T-helper 17 cell (primary cell): ENCODE results near the gene ZNF778. TPM values are rescaled to one million over a fixed set of nuclear protein-coding genes. Genes with fewer than 3 reads are reported as not detected.
A peak's percentile ranks its signal among the peaks of the same experiment; 100 is the strongest.
"Not testable (repeated sequence)": the region's sequence is repeated elsewhere in the genome, so short reads cannot be mapped to it uniquely, and the experiment has no call there.

Experiments
- ATAC-seq: fragments of 150-1000 bp; cut with Tn5 transposase; 2 replicates; pipeline ENCODE4 v1.10.0; 2021; ENCODE audit warnings: mild to moderate bottlenecking, moderate library complexity
- DNase-seq, 3 donors: peaks; one replicate each; pipeline versions ENCODE4 v3.0.0 to v3.0.0-alpha.2; 2020 to 2021
- H3K9me3 ChIP-seq: one replicate; pipeline ENCODE4 v1.7.0; 2013; ENCODE audit warnings: low read length, mild to moderate bottlenecking; ENCODE audit not compliant: control insufficient read depth, poor library complexity, severe bottlenecking
- H3K27ac Mint-ChIP-seq: one replicate; pipeline ENCODE4 v1.8.0; 2022; ENCODE audit warnings: mild to moderate bottlenecking, moderate library complexity, mixed read lengths
- H3K27me3 Mint-ChIP-seq: one replicate; pipeline ENCODE4 v1.8.0; 2022; ENCODE audit warnings: mixed read lengths
- H3K36me3 Mint-ChIP-seq: one replicate; pipeline ENCODE4 v1.8.0; 2022; ENCODE audit warnings: low read depth, mixed read lengths
- H3K4me1 Mint-ChIP-seq: one replicate; pipeline ENCODE4 v1.8.0; 2022; ENCODE audit warnings: mild to moderate bottlenecking, mixed read lengths
- H3K4me3 Mint-ChIP-seq: one replicate; pipeline ENCODE4 v1.8.0; 2022; ENCODE audit warnings: mild to moderate bottlenecking, moderate library complexity, mixed read lengths
- total RNA-seq, 4 donors: library from RNA in 2 of 4; stranded (reverse) in 2 of 4; gene quantifications; one replicate each; pipeline ENCODE4 v1.2.3 and lab custom pipeline; 2022 to 2026

The ZNF778 gene
- total RNA-seq, 2 donors from 2014 or later: 4.1 to 8.1 TPM

- not testable (repeated sequence) for H3K27me3 Mint-ChIP-seq, H3K9me3 ChIP-seq, DNase-seq, ATAC-seq, H3K36me3 Mint-ChIP-seq, H3K4me3 Mint-ChIP-seq, H3K4me1 Mint-ChIP-seq
- H3K27ac Mint-ChIP-seq: peak overlapping the region; percentile 19
Observed at GRCh38 chr16:89186593-89187031, 30.9 kb upstream of the ZNF778 start.

- no peaks in the 10 kb centered on the region for H3K4me1 Mint-ChIP-seq
- H3K36me3 Mint-ChIP-seq: no peaks in the 10 kb centered on the region
- H3K9me3 ChIP-seq: no peaks in the 10 kb centered on the region
- H3K4me3 Mint-ChIP-seq: peak overlapping the region; percentile 8
- ATAC-seq (peak; percentile 46), DNase-seq (no peak)
- H3K27me3 Mint-ChIP-seq: no peaks in the 10 kb centered on the region
- H3K27ac Mint-ChIP-seq: peak overlapping the region; percentile 19
Observed at GRCh38 chr16:89187032-89187769, 30.3 kb upstream of the ZNF778 start.

- DNase-seq: no peak
- ATAC-seq: peak; percentile 22
- Mint-ChIP-seq H3K36me3 (no peaks in the 10 kb centered on the region), H3K4me3 (peak overlapping the region; percentile 8), H3K4me1 (no peaks in the 10 kb centered on the region), H3K27me3 (no peaks in the 10 kb centered on the region), H3K27ac (peak overlapping the region; percentile 19)
- H3K9me3 ChIP-seq: no peaks in the 10 kb centered on the region
Observed at GRCh38 chr16:89187770-89188392, 29.6 kb upstream of the ZNF778 start.

GRCh38 chr16:89188471-89189357 lies 28.8 kb upstream of the ZNF778 start:
- not testable (repeated sequence) for H3K36me3 Mint-ChIP-seq, ATAC-seq, H3K4me1 Mint-ChIP-seq, H3K27me3 Mint-ChIP-seq, DNase-seq, H3K4me3 Mint-ChIP-seq, H3K9me3 ChIP-seq
- H3K27ac Mint-ChIP-seq: peak overlapping the region; percentile 59

GRCh38 chr16:89189358-89190025 lies 28.0 kb upstream of the ZNF778 start:
- H3K4me3 Mint-ChIP-seq: no peak overlapping the region
- DNase-seq (no peak), ATAC-seq (no peak)
- no peaks in the 10 kb centered on the region for H3K27me3 Mint-ChIP-seq
- H3K4me1 Mint-ChIP-seq: no peaks in the 10 kb centered on the region
- H3K36me3 Mint-ChIP-seq: no peaks in the 10 kb centered on the region
- H3K9me3 ChIP-seq: no peaks in the 10 kb centered on the region
- H3K27ac Mint-ChIP-seq: peak overlapping the region; percentile 59

GRCh38 chr16:89190150-89190958 lies 27.1 kb upstream of the ZNF778 start:
- no peak overlapping the region for H3K4me3 Mint-ChIP-seq

GRCh38 chr16:89191033-89191900 lies 26.2 kb upstream of the ZNF778 start:
- Mint-ChIP-seq H3K4me3 (no peak overlapping the region), H3K36me3 (no peaks in the 10 kb centered on the region), H3K27ac (no peak overlapping the region), H3K27me3 (no peaks in the 10 kb centered on the region), H3K4me1 (no peaks in the 10 kb centered on the region)
- ATAC-seq (no peak), DNase-seq (no peak)
- H3K9me3 ChIP-seq: no peaks in the 10 kb centered on the region

More at GRCh38 chr16:89190150-89190958, 27.1 kb upstream of the ZNF778 start:
- ATAC-seq (no peak), DNase-seq (no peak)
- Mint-ChIP-seq H3K27ac (peak overlapping the region; percentile 59), H3K27me3 (no peaks in the 10 kb centered on the region), H3K36me3 (no peaks in the 10 kb centered on the region), H3K4me1 (no peaks in the 10 kb centered on the region)
- H3K9me3 ChIP-seq: no peaks in the 10 kb centered on the region

- Mint-ChIP-seq H3K27ac (no peak overlapping the region), H3K4me3 (no peak overlapping the region), H3K36me3 (no peaks in the 10 kb centered on the region), H3K27me3 (no peaks in the 10 kb centered on the region), H3K4me1 (no peaks in the 10 kb centered on the region)
- H3K9me3 ChIP-seq: no peaks in the 10 kb centered on the region
- ATAC-seq (no peak), DNase-seq (no peak)
Observed at GRCh38 chr16:89191901-89192185, 25.7 kb upstream of the ZNF778 start.

GRCh38 chr16:89192186-89192955 lies 25.1 kb upstream of the ZNF778 start:
- not testable (repeated sequence) for H3K9me3 ChIP-seq, H3K36me3 Mint-ChIP-seq, H3K4me1 Mint-ChIP-seq, H3K27ac Mint-ChIP-seq, H3K27me3 Mint-ChIP-seq
- H3K4me3 Mint-ChIP-seq: peak overlapping the region; percentile 70
- ATAC-seq (peak; percentile 75), DNase-seq (peak; percentile 48 to 83 (median 63))

GRCh38 chr16:89192956-89193575 lies 24.4 kb upstream of the ZNF778 start:
- H3K9me3 ChIP-seq: no peaks in the 10 kb centered on the region
- DNase-seq (no peak), ATAC-seq (peak; percentile 49)
- no peak overlapping the region for H3K27ac Mint-ChIP-seq
- peaks cover 8% of the 10 kb centered on the region for H3K27me3 Mint-ChIP-seq
- peak overlapping the region; percentile 70 for H3K4me3 Mint-ChIP-seq
- no peaks in the 10 kb centered on the region for H3K4me1 Mint-ChIP-seq
- H3K36me3 Mint-ChIP-seq: no peaks in the 10 kb centered on the region
